Measurements from ENCODE around the gene PCDH9.

Gene PCDH9

DNA sequence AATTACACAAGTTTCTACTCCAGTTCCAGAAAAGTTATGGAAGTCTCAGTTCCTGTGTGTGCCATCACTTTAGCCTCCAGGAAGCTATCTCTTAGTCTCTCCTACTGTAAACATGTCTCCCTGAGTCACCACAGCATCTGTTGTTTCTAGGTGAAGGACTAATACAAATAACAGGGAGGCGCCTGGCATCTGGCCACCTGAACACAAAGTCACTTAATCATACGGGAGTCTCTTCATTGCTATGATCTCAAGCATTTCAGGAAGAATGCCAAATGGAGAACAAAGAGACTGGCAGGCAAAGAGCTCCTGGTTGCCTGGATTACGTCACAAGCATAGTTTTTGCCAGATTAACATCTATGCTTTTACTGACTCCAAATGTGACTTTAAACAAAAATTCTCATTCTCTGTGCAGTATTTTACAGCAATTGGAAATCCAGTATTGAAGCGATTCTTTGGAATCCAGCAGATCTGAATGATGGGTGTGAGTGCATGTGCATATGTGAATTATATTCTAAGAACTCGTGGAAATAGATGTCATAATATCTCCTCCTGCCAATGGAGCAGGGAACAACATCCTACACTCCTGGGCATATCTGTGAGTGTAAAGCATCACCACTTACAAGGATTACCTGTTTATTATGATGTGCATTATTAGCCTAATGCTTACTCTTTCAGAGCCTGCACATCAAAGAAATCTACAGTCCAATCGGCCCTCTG, 572.8 kb downstream of the PCDH9 start:
- no peaks in the 10 kb centered on the region for H3K27me3 ChIP-seq (ENCODE audit: control insufficient read depth in 1 of 2, insufficient read depth in 2 of 2, low read length in 2 of 2)
- H3K4me3 ChIP-seq (ENCODE audit: low read depth in 1 of 2, low read length in 2 of 2) = no peak overlapping the region
- H3K36me3 ChIP-seq (ENCODE audit: control insufficient read depth in 1 of 2, insufficient read depth in 2 of 2, low read length in 2 of 2) = no peaks in the 10 kb centered on the region

DNA sequence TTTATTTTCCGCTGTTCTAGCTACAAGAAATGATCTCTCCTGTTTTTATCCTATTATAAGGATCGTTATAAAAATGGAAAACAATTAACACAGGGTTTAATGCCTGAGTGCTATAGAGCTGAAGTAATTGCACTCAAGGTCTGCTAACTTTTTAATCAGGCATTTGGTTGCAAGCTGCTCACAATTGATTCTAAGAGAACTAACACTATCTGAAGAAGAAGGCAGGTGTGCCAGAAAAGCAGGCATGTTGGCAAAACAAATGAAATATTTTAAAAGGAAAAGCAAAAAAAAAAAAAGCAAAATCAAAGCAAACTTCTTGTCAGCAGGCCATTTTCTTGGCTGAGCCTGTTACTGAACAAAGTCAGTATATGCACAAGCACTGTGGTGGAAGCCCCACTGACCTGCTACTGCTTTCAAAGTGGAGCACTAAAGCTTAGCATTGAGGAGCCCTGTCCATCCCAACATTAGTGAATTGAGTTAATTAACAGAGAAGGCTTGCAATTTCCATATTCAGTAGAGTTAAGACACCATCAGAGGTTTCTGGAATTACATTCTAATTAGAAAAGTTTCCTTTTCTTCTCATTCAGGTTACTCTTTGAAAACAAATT, 574.2 kb downstream of the PCDH9 start:
- Histone ChIP-seq H3K9me3 (ENCODE audit: control insufficient read depth in 1 of 2, low read length in 2 of 2) (no peaks in the 10 kb centered on the region), H3K36me3 (ENCODE audit: control insufficient read depth in 1 of 2, insufficient read depth in 2 of 2, low read length in 2 of 2) (no peaks in the 10 kb centered on the region), H3K27ac (ENCODE audit: low read depth, low read length) (no peak overlapping the region)

More for the DNA sequence above, 572.8 kb downstream of the PCDH9 start:
- H3K27ac ChIP-seq (ENCODE audit: low read depth, low read length) = no peak overlapping the region
- H3K4me1 ChIP-seq (ENCODE audit: control insufficient read depth in 1 of 2, insufficient read depth in 2 of 2, low read length in 2 of 2) = no peaks in the 10 kb centered on the region
- no peaks in the 10 kb centered on the region for H3K9me3 ChIP-seq (ENCODE audit: control insufficient read depth in 1 of 2, low read length in 2 of 2)
- H3K9ac ChIP-seq (ENCODE audit: low read depth in 1 of 2, low read length in 2 of 2) = no peak overlapping the region

DNA sequence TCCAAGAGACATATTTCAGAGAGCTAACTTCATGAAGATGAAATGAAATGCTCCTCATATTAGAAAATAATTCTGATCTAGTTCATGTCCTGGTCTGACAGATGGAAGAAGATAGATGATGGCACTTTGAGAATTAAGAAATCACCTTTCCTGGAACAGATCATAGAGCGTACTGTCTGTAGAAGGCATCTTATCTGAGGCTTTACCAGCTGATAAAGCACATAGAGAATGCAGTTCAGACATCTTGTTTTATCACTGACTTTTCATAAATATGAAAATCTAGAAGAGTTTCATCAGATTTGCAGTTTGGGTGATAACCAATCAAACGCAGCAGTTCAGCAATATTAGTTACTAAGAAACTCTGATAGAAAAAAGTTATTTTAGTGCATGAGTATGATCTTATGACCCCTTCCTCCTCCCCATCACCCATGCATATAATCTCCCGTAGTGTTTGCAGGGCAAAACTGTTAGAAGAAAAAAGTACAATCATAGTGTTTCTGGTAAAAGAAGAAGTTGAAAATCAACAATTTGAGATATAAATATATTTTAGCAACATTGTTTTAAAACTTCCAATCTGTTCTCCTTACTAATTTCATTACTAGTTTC, 585.2 kb downstream of the PCDH9 start:
- no peak overlapping the region for H3K9ac ChIP-seq (ENCODE audit: low read depth in 1 of 2, low read length in 2 of 2)
- H3K27ac ChIP-seq (ENCODE audit: low read depth, low read length) = no peak overlapping the region
- no peaks in the 10 kb centered on the region for H3K4me1 ChIP-seq (ENCODE audit: control insufficient read depth in 1 of 2, insufficient read depth in 2 of 2, low read length in 2 of 2)
- H3K4me3 ChIP-seq (ENCODE audit: low read depth in 1 of 2, low read length in 2 of 2) = no peak overlapping the region
- no peaks in the 10 kb centered on the region for H3K36me3 ChIP-seq (ENCODE audit: control insufficient read depth in 1 of 2, insufficient read depth in 2 of 2, low read length in 2 of 2)
- H3K27me3 ChIP-seq (ENCODE audit: control insufficient read depth in 1 of 2, insufficient read depth in 2 of 2, low read length in 2 of 2) = no peaks in the 10 kb centered on the region
- H3K9me3 ChIP-seq (ENCODE audit: control insufficient read depth in 1 of 2, low read length in 2 of 2) = peaks cover 4 to 8% of the 10 kb centered on the region in 2 donors

More for the DNA sequence above, 574.2 kb downstream of the PCDH9 start:
- H3K4me3 ChIP-seq (ENCODE audit: low read depth in 1 of 2, low read length in 2 of 2) = no peak overlapping the region
- H3K4me1 ChIP-seq (ENCODE audit: control insufficient read depth in 1 of 2, insufficient read depth in 2 of 2, low read length in 2 of 2) = no peaks in the 10 kb centered on the region
- H3K27me3 ChIP-seq (ENCODE audit: control insufficient read depth in 1 of 2, insufficient read depth in 2 of 2, low read length in 2 of 2) = no peaks in the 10 kb centered on the region
- no peak overlapping the region for H3K9ac ChIP-seq (ENCODE audit: low read depth in 1 of 2, low read length in 2 of 2)

DNA sequence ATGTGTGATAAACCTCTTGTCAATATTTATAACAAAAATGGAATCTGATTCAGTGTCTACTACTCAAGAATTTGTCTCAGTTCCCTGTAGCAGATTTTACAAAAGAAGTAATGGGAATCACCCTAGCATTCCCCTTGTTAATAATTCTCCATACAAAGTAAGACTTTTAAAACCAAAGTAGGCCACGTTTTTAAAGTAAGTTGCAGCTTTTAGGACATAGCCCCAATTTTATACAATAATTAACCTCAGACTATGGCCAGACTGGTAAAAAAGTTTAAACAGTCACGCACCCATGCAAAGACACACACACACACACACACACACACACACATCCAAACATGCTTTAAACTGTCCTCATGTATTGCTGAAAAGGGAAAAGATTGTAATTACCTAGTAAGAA, 589.9 kb downstream of the PCDH9 start:
- H3K9ac ChIP-seq (ENCODE audit: low read depth in 1 of 2, low read length in 2 of 2) = no peak overlapping the region
- H3K4me3 ChIP-seq (ENCODE audit: low read depth in 1 of 2, low read length in 2 of 2) = no peak overlapping the region
- no peaks in the 10 kb centered on the region for H3K27me3 ChIP-seq (ENCODE audit: control insufficient read depth in 1 of 2, insufficient read depth in 2 of 2, low read length in 2 of 2)
- H3K27ac ChIP-seq (ENCODE audit: low read depth, low read length) = no peak overlapping the region
- no peaks in the 10 kb centered on the region for H3K4me1 ChIP-seq (ENCODE audit: control insufficient read depth in 1 of 2, insufficient read depth in 2 of 2, low read length in 2 of 2)
- no peaks in the 10 kb centered on the region for H3K9me3 ChIP-seq (ENCODE audit: control insufficient read depth in 1 of 2, low read length in 2 of 2)
- H3K36me3 ChIP-seq (ENCODE audit: control insufficient read depth in 1 of 2, insufficient read depth in 2 of 2, low read length in 2 of 2) = no peaks in the 10 kb centered on the region

DNA sequence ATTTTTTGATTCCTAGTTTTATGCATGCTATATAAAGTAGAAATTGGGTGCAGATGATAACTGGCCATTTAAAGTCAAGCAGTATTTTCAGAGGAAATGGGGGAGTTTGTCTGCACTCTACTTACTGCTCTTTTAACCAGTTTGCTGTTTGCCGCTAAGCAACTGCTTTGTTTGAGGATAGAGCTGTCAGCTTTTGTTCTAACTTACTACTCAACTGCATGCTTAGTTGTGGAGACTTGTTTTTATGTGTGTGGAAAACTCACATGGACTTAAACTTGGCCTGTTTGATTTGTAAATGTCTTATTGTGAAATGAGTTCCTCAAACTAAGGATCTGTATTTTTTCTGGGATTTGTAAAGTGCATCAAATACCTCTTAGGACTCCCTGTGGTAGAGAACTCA, 591.1 kb downstream of the PCDH9 start:
- H3K4me1 ChIP-seq (ENCODE audit: control insufficient read depth in 1 of 2, insufficient read depth in 2 of 2, low read length in 2 of 2) = no peaks in the 10 kb centered on the region
- H3K27me3 ChIP-seq (ENCODE audit: control insufficient read depth in 1 of 2, insufficient read depth in 2 of 2, low read length in 2 of 2) = no peaks in the 10 kb centered on the region
- H3K9ac ChIP-seq (ENCODE audit: low read depth in 1 of 2, low read length in 2 of 2) = no peak overlapping the region
- no peak overlapping the region for H3K27ac ChIP-seq (ENCODE audit: low read depth, low read length)
- H3K4me3 ChIP-seq (ENCODE audit: low read depth in 1 of 2, low read length in 2 of 2) = no peak overlapping the region
- H3K9me3 ChIP-seq (ENCODE audit: control insufficient read depth in 1 of 2, low read length in 2 of 2) = no peaks in the 10 kb centered on the region
- H3K36me3 ChIP-seq (ENCODE audit: control insufficient read depth in 1 of 2, insufficient read depth in 2 of 2, low read length in 2 of 2) = no peaks in the 10 kb centered on the region

DNA sequence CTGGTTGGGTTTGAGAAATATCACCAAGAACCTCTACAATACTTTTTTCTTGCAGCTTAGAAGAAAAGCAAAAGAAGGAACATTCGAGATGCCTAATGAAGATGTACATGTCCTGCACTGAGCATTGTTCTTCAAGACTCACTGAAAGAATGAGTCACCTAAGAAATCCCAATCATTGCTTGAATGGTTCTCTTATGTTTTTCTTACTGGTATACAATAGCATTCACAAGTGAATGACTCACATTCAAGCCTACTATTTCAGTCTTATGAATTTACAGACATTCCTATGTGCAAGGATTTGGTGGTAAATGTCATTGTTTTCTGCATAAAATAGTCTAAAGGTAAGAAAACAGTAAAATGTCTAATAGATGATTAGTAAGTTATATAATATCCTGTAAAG, 594.6 kb downstream of the PCDH9 start:
- Histone ChIP-seq H3K4me3 (ENCODE audit: low read depth in 1 of 2, low read length in 2 of 2) (no peak overlapping the region), H3K36me3 (ENCODE audit: control insufficient read depth in 1 of 2, insufficient read depth in 2 of 2, low read length in 2 of 2) (no peaks in the 10 kb centered on the region), H3K27ac (ENCODE audit: low read depth, low read length) (no peak overlapping the region), H3K9me3 (ENCODE audit: control insufficient read depth in 1 of 2, low read length in 2 of 2) (no peaks in the 10 kb centered on the region), H3K27me3 (ENCODE audit: control insufficient read depth in 1 of 2, insufficient read depth in 2 of 2, low read length in 2 of 2) (no peaks in the 10 kb centered on the region), H3K4me1 (ENCODE audit: control insufficient read depth in 1 of 2, insufficient read depth in 2 of 2, low read length in 2 of 2) (no peaks in the 10 kb centered on the region), H3K9ac (ENCODE audit: low read depth in 1 of 2, low read length in 2 of 2) (no peak overlapping the region)

DNA sequence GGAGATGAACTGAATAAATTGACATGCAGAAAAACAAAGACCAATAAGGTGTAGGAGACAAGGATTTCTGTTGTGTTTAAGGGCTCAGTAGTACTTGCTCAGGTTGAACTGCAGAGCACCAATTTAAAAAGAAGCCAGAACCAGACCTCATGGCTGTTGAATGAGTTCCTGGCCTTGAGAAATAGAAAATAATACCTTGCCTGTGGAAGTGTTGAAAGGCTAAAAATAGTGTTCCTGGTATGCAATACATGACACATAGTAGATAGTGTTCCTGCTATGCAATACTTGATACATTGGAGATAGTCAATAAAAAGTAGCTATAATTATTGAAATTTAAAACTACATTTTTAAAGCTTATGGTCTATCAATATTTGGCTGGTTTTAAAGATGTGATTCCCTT, 595.8 kb downstream of the PCDH9 start:
- H3K4me3 ChIP-seq (ENCODE audit: low read depth in 1 of 2, low read length in 2 of 2) = no peak overlapping the region
- no peaks in the 10 kb centered on the region for H3K36me3 ChIP-seq (ENCODE audit: control insufficient read depth in 1 of 2, insufficient read depth in 2 of 2, low read length in 2 of 2)
- H3K9ac ChIP-seq (ENCODE audit: low read depth in 1 of 2, low read length in 2 of 2) = no peak overlapping the region
- H3K9me3 ChIP-seq (ENCODE audit: control insufficient read depth in 1 of 2, low read length in 2 of 2) = peaks cover 4 to 5% of the 10 kb centered on the region in 2 donors
- no peaks in the 10 kb centered on the region for H3K27me3 ChIP-seq (ENCODE audit: control insufficient read depth in 1 of 2, insufficient read depth in 2 of 2, low read length in 2 of 2)
- no peaks in the 10 kb centered on the region for H3K4me1 ChIP-seq (ENCODE audit: control insufficient read depth in 1 of 2, insufficient read depth in 2 of 2, low read length in 2 of 2)
- H3K27ac ChIP-seq (ENCODE audit: low read depth, low read length) = no peak overlapping the region

DNA sequence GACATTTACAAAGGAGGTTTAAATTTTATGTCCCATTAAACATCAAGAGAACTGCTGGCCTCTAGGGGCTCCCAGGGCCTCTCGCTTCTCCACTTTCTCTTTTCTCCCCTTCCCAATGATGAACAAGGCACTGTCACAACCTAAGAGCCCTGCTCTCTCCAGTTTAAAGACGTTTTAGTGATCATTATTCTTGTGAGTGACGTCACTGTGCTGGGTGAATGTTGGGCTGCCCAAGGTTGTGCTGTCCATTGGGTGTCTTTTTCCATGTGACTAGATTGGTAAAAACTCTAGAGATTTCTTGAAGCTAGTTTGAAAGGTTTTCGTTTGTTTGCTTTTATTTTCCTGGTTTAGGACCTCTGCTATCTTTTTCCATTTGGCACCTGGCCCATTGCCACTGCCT, 602.6 kb downstream of the PCDH9 start:
- H3K27me3 ChIP-seq (ENCODE audit: control insufficient read depth in 1 of 2, insufficient read depth in 2 of 2, low read length in 2 of 2) = no peaks in the 10 kb centered on the region
- H3K36me3 ChIP-seq (ENCODE audit: control insufficient read depth in 1 of 2, insufficient read depth in 2 of 2, low read length in 2 of 2) = no peaks in the 10 kb centered on the region
- no peaks in the 10 kb centered on the region for H3K4me1 ChIP-seq (ENCODE audit: control insufficient read depth in 1 of 2, insufficient read depth in 2 of 2, low read length in 2 of 2)
- H3K27ac ChIP-seq (ENCODE audit: low read depth, low read length) = no peak overlapping the region
- no peak overlapping the region for H3K9ac ChIP-seq (ENCODE audit: low read depth in 1 of 2, low read length in 2 of 2)
- H3K9me3 ChIP-seq (ENCODE audit: control insufficient read depth in 1 of 2, low read length in 2 of 2) = peaks cover 5 to 6% of the 10 kb centered on the region in 2 donors
- H3K4me3 ChIP-seq (ENCODE audit: low read depth in 1 of 2, low read length in 2 of 2) = no peak overlapping the region

DNA sequence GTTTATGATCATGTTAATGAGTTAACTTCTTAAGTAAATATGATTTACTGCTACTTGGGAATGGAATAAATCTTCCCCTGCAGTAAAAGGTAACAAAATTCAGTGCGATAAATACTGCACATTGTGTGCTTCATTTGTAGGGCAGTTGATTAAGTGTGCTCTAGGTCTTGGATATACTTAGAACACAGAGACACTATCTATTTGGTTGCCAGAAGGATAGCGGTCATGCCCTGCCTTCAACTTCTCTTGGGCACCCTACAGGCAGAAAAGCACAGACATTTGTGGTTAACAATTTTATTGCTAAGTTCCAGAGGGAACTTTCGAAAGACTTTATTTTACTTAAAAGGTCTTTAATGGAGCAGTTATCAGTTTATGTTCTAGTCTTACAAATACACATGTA, 605.8 kb downstream of the PCDH9 start:
- Histone ChIP-seq H3K36me3 (ENCODE audit: control insufficient read depth in 1 of 2, insufficient read depth in 2 of 2, low read length in 2 of 2) (no peaks in the 10 kb centered on the region), H3K4me3 (ENCODE audit: low read depth in 1 of 2, low read length in 2 of 2) (no peak overlapping the region), H3K9me3 (ENCODE audit: control insufficient read depth in 1 of 2, low read length in 2 of 2) (peaks cover under 1% of the 10 kb centered on the region in 2 donors), H3K9ac (ENCODE audit: low read depth in 1 of 2, low read length in 2 of 2) (no peak overlapping the region), H3K27me3 (ENCODE audit: control insufficient read depth in 1 of 2, insufficient read depth in 2 of 2, low read length in 2 of 2) (no peaks in the 10 kb centered on the region), H3K27ac (ENCODE audit: low read depth, low read length) (no peak overlapping the region), H3K4me1 (ENCODE audit: control insufficient read depth in 1 of 2, insufficient read depth in 2 of 2, low read length in 2 of 2) (no peaks in the 10 kb centered on the region)

DNA sequence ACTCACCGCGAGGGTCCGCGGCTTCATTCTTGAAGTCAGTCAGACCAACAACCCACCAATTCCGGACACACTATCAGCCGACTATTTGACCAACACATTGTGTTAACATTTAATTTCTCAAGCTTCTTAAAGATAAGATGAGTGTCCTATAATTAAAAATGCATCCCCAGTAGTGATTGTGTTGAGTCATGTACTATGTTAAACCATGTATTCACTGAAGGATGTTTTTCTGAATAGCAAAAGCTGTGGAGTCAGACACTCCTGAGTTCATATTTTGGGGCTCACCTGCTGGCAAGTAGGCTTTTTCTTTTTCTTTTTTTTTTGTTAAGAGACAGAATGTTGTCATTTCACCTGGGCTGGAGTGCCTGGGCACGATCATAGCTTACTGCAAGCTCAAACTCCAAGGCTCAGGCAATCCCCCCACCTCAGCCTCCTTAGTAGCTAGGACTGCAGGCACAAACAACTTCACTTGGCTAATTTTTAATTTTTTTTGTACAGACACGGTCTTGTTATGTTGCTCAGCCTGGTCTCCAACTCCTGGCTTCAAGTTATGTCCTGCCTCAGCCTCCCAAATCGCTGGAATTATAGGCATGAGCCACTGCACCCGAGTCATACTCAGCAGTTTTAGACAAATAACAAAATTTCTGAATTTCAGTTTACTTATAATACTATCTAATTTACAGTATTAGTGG, 606.9 kb downstream of the PCDH9 start:
- no peak overlapping the region for H3K4me3 ChIP-seq (ENCODE audit: low read depth in 1 of 2, low read length in 2 of 2)
- no peaks in the 10 kb centered on the region for H3K27me3 ChIP-seq (ENCODE audit: control insufficient read depth in 1 of 2, insufficient read depth in 2 of 2, low read length in 2 of 2)
- H3K9ac ChIP-seq (ENCODE audit: low read depth in 1 of 2, low read length in 2 of 2) = no peak overlapping the region
- H3K4me1 ChIP-seq (ENCODE audit: control insufficient read depth in 1 of 2, insufficient read depth in 2 of 2, low read length in 2 of 2) = no peaks in the 10 kb centered on the region
- no peaks in the 10 kb centered on the region for H3K36me3 ChIP-seq (ENCODE audit: control insufficient read depth in 1 of 2, insufficient read depth in 2 of 2, low read length in 2 of 2)
- H3K9me3 ChIP-seq (ENCODE audit: control insufficient read depth in 1 of 2, low read length in 2 of 2) = no peaks in the 10 kb centered on the region
- no peak overlapping the region for H3K27ac ChIP-seq (ENCODE audit: low read depth, low read length)
